GM19438 (cell line): Measurements from ENCODE around the gene NEUROD4.
A peak's percentile ranks its signal among the peaks of the same experiment; 100 is the strongest.

Source experiments
- ATAC-seq: cut with Tn5 transposase; IDR thresholded peaks from one replicate; pipeline ENCODE4 v1.9.1; 2021; ENCODE audit warnings: low read depth; ENCODE audit not compliant: unreplicated experiment

Gene NEUROD4

GRCh38 chr12:55057481-55057880 lies 37.7 kb downstream of the NEUROD4 start:
- ATAC-seq = no peak

DNA sequence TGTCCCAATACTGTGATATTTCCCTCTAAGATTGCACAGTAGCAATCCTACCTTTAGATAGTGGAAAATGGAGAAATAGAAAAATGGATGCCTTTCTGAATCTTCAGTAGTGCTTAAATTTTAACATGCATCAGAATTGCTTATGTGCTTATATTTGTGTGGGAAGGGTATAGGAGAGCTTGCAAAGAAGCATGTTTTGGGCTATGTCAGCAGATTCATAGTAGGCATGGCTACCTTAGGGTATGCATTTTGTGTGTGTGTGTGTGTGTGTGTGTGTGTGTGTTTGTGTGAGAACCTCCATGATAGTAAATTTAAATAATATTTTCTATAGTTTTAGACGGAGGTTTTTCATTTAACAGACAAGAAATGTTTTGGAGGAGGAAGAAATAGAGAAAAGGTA lies 38.3 kb downstream of the NEUROD4 start:
- no peak for ATAC-seq

DNA sequence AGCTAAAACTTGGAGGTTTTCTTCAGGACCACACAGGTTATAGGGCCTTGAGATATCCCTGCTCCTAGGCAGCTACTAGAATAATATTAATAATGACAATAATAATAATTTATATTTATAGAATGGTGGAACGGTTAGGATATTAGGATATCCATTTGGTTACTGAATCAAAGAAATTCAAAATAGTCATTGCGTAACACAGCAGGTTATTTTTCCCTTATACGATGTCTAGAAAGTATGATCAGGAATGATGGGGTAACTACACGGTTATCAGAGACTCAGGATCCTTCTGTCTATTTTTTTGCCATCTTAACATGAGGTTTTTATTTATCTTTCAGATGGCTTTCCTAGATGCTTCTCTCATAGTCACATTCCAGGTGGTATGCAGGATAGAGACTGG lies 39.0 kb downstream of the NEUROD4 start:
- no peak for ATAC-seq

DNA sequence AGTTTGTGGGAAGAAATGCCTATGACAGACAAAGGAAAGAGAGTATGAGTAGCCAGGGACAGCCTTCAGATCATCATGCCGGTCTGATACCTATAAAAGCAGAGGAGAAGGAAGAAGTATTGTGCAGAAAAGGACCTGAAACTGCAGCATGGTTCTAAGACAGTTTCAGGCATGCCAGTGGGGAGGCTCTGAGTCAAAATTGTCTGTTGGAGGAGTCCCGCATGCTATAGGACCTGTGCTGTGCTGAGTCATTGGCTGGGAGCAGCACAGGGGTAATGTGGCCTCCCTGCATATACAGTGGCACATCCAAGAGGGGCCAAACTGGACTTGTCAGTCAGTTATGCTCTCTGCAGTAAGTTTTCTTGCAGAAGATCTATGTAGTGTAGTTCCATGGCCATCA lies 40.7 kb downstream of the NEUROD4 start:
- ATAC-seq = peak; percentile 100

DNA sequence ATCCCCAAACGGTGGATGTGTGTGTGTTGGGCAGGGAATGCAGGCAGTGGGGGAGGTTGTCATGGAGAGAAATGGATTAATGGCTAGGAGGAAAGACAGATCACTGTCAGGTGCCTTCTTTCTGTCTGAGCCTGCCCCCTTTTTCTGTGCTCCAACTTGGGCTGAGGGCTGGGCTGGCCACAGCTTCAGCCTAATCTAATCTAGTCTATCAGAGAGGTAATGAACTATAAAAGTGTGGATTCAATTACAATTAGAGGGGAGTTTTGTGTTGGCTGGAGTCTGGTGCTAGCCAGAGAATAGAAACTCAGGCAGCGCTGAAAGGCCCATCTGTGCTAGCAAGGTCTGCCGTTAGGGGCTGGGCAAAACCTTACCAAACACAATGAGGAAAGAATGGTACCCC lies 41.2 kb downstream of the NEUROD4 start:
- no peak for ATAC-seq

DNA sequence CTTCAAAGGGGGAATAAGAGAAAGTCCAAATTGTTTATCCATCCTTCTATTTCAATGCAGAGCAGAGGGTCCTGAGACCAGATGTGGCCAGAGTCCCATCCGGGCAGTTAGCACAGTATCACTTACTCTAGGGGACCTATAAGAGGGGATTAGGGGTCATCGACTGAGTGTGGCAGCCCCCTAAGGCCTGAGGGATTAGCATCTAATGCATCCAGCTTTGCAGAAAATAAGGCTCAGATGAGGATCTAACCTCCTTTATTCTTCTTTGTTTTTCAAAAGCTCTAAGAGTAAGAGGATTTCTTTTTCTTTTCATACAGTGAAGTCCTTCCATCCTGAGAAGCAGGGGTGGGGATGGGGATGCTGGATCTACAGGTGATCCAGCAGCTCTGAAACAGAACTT lies 43.5 kb downstream of the NEUROD4 start:
- ATAC-seq = no peak

DNA sequence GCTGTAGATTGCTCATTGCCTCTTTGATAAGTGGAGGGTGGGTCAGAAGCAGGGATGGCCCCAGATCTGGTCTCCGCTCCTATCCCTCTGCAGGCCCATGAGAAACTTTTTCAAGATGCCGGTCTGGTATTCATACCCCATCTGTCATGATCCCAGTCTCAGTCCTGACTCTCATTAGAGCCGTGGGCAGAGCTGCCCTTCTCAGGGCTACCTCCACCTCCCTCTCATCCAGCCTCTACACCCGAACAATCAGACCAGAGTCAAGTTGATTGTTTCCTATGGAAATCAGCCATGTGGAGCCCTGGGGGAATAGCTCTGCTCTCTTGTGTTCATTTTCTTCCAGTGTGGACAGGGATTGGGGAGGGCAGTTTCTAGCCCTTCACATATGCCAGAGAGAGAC lies 45.8 kb downstream of the NEUROD4 start:
- ATAC-seq = no peak

GRCh38 chr12:55067701-55068100 lies 47.9 kb downstream of the NEUROD4 start:
- no peak for ATAC-seq

DNA sequence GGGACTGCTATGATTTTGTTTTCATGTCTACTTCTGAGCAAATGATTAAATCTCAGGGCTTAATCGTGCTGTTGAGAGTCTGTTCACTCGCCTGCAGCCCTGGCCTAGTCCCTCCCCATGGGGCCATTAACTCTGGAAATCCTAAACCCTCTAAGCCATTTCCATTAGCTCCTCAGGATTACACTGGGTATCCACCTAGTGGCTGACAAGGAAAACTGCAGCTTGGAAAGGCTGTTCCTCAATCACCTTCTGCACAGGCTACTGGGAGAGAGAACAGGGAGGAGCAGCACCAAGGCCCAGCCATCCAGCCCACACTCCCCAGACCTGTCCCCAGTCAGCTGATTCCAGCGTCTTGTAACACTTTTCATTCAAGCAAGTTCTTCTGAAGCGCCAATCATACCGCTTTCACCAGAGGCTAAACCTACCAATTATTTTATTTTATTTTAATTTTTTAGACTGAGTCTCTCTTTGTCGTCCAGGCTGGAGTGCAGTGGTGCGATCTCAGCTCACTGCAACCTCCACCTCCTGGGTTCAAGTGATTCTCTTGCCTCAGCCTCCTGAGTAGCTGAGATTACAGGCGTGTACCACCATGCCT lies 48.7 kb downstream of the NEUROD4 start:
- ATAC-seq = peak; percentile 81

DNA sequence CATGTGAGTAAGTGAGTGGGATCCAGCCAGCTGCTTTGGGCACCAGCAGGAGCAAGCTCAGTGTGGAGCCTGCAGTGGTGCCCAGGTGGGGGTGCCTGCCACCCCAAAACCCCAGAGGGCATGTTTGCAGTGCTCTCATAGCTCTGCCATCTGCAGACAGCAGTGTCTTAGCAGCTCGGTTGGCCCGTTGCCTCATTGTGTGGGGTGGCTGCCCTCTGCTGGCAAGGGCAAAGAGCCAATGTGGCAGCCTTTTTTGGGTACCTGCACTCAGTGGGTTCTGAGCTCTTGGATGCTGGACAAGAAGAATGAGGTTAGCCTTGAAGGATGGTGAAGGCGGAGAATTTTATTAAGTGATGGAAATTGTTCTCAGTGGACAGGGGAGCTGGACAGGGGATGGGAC lies 52.3 kb downstream of the NEUROD4 start:
- ATAC-seq = no peak

DNA sequence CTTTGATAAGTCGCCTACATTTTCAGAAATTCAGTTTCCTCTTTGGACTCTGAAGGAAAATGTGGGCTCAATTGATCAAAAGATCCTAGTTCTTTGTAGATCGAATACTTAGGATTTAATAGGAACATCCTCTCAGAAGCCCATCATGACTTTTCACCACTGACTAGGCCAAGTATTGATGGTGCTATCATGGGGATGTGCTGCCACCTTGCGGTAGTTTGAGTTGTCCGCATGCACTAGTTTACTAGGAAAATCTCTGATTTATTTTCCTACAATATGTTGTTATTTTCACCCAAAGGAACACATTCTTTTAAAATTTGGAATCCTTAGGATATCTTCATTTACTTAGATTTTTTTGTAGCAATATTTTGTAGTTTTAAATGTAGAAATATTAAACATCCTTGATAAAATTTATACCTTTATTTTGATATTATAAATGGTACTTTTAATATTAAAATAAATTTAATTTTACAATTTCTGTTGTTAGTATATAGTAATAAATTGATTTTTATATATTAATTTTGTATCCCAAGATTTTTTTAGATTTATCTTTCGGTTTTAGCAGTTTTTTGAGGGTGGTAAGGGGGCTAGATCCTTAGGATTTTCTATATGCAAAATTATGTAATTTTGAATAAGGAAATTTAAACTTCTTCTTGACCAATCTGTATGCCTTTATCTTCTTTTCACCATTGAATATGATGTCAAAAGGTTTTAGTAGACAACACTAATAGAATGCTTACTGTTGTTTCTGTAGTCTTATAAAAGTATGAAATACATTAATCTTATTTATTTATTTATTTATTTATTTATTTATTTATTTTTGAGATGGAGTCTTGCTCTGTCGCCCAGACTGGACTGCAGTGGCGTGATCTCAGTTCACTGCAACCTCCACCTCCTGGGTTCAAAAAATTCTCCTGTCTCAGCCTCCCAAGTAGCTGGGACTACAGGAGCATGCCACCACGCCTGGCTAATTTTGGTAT lies 53.6 kb downstream of the NEUROD4 start:
- no peak for ATAC-seq

DNA sequence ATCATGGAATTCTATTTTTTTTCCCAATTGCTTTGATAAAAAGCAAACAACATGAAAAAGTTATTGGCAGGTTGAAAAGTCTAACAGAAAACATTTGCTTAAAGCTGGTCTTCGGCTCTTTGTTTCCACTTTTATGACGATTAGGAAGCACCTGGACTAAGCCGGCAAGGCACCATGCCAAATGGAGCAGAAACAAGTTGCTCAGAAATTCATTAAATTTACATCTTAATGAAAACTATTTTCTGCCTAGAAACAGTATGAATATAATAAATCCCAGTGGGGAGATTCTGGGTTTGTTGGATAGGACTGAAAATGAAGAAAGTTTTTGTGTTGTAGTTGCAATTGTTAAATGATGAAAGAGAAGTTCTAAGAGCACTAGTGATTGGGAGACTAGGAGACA lies 55.0 kb downstream of the NEUROD4 start:
- no peak for ATAC-seq
